Cardiac septum (tissue), 1 donor: Measurements from ENCODE around the gene SNX20. TPM values are rescaled to one million over a fixed set of nuclear protein-coding genes. Genes with fewer than 3 reads are reported as not detected.

Experiments used
- DNase-seq: peaks from one replicate; pipeline ENCODE4 v3.0.0-alpha.2; 2020; ENCODE audit warnings: low spot score
- intact Hi-C: fragments of 100-400 bp; cut with DNase I; formaldehyde crosslinking; loops from one replicate; pipeline ENCODE4 v1.14.0; 2022
- total RNA-seq: library from RNA; stranded (reverse); fragmentation: NEBNext Ultra II Directional; extraction: Animal tissue kit (Norgen Biotek cat#: 25700); gene quantifications from one replicate; pipeline ENCODE4 v1.2.1, GENCODE V29; 2021
- donor health status: DM: no; HTN: no; CAD: no.

Gene SNX20
- total RNA-seq, 1 donor from 2014 or later = 0.75 TPM

GRCh38 chr16:50708373-50709060, 27.4 kb upstream of the SNX20 start:
- no peak for DNase-seq
- intact Hi-C loops = no loop called here

- intact Hi-C loops = no loop called here
- DNase-seq = no peak
Observed at GRCh38 chr16:50706250-50706649, 25.1 kb upstream of the SNX20 start.

- DNase-seq = no peak
Observed at GRCh38 chr16:50705436-50706110, 24.5 kb upstream of the SNX20 start.

GRCh38 chr16:50704245-50704644, 23.1 kb upstream of the SNX20 start:
- intact Hi-C loops = no loop called here
- no peak for DNase-seq

More at GRCh38 chr16:50705436-50706110, 24.5 kb upstream of the SNX20 start:
- intact Hi-C loops = no loop called here

GRCh38 chr16:50702725-50703124, 21.6 kb upstream of the SNX20 start:
- intact Hi-C loops = no loop called here
- DNase-seq = no peak

GRCh38 chr16:50699326-50700159, 18.4 kb upstream of the SNX20 start:
- intact Hi-C loops = no loop called here
- DNase-seq = no peak

GRCh38 chr16:50697881-50698767, 17.0 kb upstream of the SNX20 start:
- intact Hi-C loops = no loop called here
- peak; percentile 82 for DNase-seq

- no peak for DNase-seq
Observed at GRCh38 chr16:50697421-50697715, 16.3 kb upstream of the SNX20 start.

GRCh38 chr16:50696575-50697420, 15.7 kb upstream of the SNX20 start:
- peak; percentile 93 for DNase-seq
- intact Hi-C loops = no loop called here

More at GRCh38 chr16:50697421-50697715, 16.3 kb upstream of the SNX20 start:
- intact Hi-C loops = no loop called here

- intact Hi-C loops = no loop called here
- DNase-seq = no peak
Observed at GRCh38 chr16:50696126-50696525, 15.0 kb upstream of the SNX20 start.

- intact Hi-C loops = no loop called here
- DNase-seq = no peak
Observed at GRCh38 chr16:50695017-50696000, 14.2 kb upstream of the SNX20 start.

GRCh38 chr16:50694206-50694605, 13.1 kb upstream of the SNX20 start:
- intact Hi-C loops = no loop called here
- DNase-seq = no peak

GRCh38 chr16:50692999-50693781, 12.1 kb upstream of the SNX20 start, which contains the start of gene NOD2:
Gene NOD2 (plus strand): TSS chr16:50693606. CDS start chr16:50699496, 5,890 bp downstream.
- intact Hi-C loops = no loop called here

GRCh38 chr16:50692644-50692998, 11.5 kb upstream of the SNX20 start:
- intact Hi-C loops = no loop called here
- no peak for DNase-seq

More at GRCh38 chr16:50692999-50693781, 12.1 kb upstream of the SNX20 start, which contains the start of gene NOD2:
- DNase-seq = no peak

GRCh38 chr16:50690177-50690576, 9.1 kb upstream of the SNX20 start:
- no peak for DNase-seq
- intact Hi-C loops = no loop called here

- intact Hi-C loops = no loop called here
- DNase-seq = no peak
Observed at GRCh38 chr16:50688867-50689266, 7.8 kb upstream of the SNX20 start.

- peak; percentile 63 for DNase-seq
- intact Hi-C loops = no loop called here
Observed at GRCh38 chr16:50688083-50688482, 7.0 kb upstream of the SNX20 start.
